Measurements from ENCODE around the gene VSX2.
"Not testable (repeated sequence)": the region's sequence is repeated elsewhere in the genome, so short reads cannot be mapped to it uniquely, and the experiment has no call there.

- TF ChIP-seq, protein P1, sequence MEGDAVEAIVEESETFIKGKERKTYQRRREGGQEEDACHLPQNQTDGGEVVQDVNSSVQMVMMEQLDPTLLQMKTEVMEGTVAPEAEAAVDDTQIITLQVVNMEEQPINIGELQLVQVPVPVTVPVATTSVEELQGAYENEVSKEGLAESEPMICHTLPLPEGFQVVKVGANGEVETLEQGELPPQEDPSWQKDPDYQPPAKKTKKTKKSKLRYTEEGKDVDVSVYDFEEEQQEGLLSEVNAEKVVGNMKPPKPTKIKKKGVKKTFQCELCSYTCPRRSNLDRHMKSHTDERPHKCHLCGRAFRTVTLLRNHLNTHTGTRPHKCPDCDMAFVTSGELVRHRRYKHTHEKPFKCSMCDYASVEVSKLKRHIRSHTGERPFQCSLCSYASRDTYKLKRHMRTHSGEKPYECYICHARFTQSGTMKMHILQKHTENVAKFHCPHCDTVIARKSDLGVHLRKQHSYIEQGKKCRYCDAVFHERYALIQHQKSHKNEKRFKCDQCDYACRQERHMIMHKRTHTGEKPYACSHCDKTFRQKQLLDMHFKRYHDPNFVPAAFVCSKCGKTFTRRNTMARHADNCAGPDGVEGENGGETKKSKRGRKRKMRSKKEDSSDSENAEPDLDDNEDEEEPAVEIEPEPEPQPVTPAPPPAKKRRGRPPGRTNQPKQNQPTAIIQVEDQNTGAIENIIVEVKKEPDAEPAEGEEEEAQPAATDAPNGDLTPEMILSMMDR (IDR thresholded peaks at IDR 0.05) = not testable (repeated sequence)
- not testable (repeated sequence) for TF ChIP-seq POLR2A (IDR thresholded peaks at IDR 0.05)
These were observed 31.3 kb downstream of the VSX2 start for GRCh38 chr14:74270382-74271177.

Data from prostate gland (tissue), 2 donors.